Fibroblast of villous mesenchyme (primary cell): ENCODE data around the gene ADGRB2. TPM values are rescaled to one million over a fixed set of nuclear protein-coding genes. Genes with fewer than 3 reads are reported as not detected.
A peak's percentile ranks its signal among the peaks of the same experiment; 100 is the strongest.

ENCODE experiments used
- DNase-seq: peaks from one replicate; pipeline ENCODE4 v3.0.0-alpha.2; 2010; ENCODE audit warnings: low read depth
- H3K4me3 ChIP-seq: 2 replicates; pipeline ENCODE4 v1.5.1; 2011; ENCODE audit warnings: low read depth, mild to moderate bottlenecking, low read length
- total RNA-seq: library from RNA; depleted of rRNA; stranded (reverse); fragments of >200 nt; gene quantifications from 2 replicates; pipeline ENCODE4 v1.2.3, GENCODE V29; 2012
- TF ChIP-seq, protein P1 (sequence below): IDR thresholded peaks from 2 replicates; pipeline ENCODE4 v1.5.1; 2012; ENCODE audit warnings: low read depth, mild to moderate bottlenecking, low read length; ENCODE audit not compliant: insufficient read depth

ADGRB2 gene
- total RNA-seq, 1 donor = 14.2 TPM

DNA sequence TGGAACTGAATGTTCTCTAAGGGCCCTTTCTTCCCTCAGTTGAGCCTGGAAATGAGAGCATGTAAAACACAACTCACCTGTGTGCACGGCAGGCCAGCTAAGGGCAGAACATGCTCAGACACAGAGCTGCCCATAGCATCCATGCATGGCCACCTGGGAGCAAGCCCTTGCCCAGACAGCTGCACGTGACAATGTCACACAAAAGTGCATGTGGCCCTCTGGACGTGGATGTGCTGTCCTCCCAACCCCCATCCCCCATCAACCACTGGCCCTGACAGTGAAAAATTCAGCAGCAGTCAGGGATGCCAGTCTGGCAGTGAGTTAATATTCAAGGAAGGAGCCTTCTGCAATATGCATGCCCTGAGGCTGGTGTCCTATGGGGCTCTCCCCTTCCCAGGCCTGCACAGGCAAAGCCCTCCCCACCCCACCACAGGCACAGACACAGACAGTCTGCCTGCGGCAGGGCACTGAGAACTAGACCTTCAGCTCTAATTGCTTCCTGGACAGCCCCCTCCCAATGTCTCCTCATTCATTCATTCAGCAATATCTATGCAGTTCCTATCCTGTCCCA lies 45.7 kb downstream of the ADGRB2 start:
- no peak for DNase-seq
- TF ChIP-seq, protein P1, sequence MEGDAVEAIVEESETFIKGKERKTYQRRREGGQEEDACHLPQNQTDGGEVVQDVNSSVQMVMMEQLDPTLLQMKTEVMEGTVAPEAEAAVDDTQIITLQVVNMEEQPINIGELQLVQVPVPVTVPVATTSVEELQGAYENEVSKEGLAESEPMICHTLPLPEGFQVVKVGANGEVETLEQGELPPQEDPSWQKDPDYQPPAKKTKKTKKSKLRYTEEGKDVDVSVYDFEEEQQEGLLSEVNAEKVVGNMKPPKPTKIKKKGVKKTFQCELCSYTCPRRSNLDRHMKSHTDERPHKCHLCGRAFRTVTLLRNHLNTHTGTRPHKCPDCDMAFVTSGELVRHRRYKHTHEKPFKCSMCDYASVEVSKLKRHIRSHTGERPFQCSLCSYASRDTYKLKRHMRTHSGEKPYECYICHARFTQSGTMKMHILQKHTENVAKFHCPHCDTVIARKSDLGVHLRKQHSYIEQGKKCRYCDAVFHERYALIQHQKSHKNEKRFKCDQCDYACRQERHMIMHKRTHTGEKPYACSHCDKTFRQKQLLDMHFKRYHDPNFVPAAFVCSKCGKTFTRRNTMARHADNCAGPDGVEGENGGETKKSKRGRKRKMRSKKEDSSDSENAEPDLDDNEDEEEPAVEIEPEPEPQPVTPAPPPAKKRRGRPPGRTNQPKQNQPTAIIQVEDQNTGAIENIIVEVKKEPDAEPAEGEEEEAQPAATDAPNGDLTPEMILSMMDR = no peak
- no peak overlapping the region for H3K4me3 ChIP-seq

DNA sequence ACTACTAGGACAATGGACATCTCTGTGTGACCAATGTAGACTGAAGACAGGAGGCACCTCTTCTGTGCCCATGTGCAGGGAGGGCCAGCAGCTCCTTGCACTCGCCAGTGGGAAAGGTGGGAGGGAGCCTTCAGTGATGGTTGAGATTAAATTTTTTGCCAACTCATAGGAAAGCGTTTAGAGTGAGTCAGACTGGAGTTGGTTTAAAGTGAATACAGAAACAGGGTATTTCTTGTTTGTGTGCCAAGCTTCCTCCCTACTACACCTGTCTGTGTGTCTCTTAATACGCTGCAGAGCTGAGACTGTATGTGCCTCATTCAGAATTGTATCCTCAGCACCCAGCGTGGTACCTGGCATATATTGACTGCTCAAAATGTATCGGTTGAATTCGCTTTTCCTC lies 46.8 kb downstream of the ADGRB2 start:
- no peak for DNase-seq
- H3K4me3 ChIP-seq = no peak overlapping the region

DNA sequence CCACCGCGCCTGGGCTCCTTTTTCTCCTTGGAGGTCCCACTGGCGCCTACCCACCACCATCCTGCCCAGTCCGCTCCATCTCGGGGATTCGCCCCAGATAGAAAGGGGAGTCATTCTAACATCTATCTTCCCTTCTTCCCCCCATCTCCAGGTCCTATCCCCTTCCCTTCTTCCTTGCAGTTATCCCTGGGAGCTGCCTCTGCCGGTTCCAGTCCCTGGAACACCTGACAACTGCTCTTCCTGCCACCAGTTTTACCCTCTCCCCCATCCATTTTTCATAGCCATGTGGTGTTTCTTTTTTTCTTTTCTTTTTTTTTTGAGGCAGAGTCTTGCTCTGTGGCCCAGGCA lies 48.3 kb downstream of the ADGRB2 start:
- TF ChIP-seq, protein P1 = no peak
- H3K4me3 ChIP-seq = peak overlapping the region; percentile 35
- no peak for DNase-seq

More for the DNA sequence above, 46.8 kb downstream of the ADGRB2 start:
- TF ChIP-seq, protein P1 = no peak

DNA sequence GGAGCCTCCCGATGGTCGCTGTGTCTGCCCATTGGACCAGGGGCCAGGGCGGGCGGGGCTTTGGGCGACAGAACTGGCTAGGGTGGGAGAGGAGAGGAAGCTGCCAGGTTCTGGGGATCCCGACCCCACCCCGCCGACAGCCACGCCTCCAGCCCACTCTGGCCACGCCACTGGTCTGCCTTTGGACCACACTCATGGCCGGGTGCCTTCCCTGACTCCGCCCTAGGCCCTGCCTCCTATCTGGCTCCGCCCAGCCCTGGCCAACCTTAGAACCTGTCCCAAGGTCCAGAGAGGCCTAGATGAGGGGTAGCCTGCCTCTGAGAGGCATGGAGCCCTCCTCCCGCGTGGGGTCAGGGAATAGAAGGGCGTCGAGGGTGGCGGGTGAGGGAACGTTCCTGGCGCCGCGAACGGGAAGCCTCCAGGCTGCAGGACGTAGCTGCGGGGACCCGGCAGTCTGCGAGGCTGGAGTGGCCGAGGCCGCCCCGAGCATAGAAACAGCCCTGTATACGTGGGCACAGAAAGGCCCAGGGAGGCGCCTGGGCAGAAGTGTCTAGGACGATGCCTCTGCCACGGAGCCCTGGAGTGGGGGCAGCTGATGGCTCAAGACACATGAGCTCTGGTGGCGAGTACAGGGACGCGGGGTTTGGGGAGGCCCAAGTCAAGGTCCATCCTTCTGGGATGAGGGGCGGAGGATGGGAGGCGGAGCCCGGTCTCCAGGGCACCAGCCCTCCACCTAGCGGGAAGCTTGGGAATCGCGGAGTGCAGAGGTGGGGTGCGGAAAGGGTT lies 48.9 kb downstream of the ADGRB2 start:
- peak; percentile 92 for DNase-seq
- H3K4me3 ChIP-seq = peak overlapping the region; percentile 46
- TF ChIP-seq, protein P1 = peak; percentile 92

DNA sequence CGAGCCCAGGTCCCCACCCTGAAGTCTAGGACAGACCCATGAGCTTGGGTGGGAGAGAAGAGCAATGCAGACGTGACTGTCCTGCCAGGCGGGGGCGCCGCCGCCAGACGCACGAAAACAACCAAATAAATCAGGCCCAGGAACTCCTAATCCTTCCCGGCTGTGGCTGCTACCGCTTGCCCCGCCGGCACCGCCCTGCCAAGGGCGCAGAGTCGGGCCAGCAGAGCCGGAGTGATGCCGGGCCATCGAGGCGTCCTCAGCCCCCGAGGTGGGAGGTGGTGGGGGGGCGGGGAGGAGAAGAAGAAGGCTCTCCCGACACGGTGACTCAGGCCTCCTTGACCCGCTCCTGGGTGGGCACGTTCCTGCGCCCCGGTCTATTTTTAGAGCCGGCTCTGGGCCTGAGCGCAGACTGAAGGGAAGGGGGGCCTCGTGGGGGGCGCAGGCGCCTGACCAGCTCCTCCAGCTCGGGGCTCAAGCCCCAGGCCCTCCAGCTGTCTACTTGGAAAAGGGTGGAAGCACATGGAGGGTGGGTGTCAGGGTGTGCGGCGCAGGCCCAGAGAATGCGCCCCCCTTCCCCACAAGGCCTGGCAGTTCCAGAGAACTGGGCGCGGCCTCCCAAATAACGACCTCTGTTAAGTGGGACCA lies 49.6 kb downstream of the ADGRB2 start:
- TF ChIP-seq, protein P1 = peak; percentile 49
- peak; percentile 91 for DNase-seq
- H3K4me3 ChIP-seq = peak overlapping the region; percentile 46

DNA sequence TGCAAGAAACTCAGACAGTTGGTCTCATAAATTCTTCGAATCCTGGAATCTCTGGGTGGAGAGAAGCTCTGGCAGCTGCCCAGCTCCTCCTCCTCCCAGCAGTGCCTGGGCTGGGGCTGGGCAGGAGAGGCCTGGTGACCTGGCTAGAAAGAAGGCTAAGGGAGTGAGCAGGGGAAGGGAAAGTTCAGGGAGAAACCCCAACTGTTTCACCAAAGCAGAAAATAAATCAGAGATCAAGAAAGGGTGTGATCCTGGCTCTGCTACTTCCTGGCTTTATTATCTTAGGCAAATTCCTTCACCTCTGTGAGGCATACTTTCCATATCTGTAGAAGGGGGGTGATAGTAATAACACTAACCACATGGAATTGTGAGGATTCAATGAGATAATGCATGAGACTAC lies 51.5 kb downstream of the ADGRB2 start:
- peak; percentile 94 for DNase-seq
- no peak overlapping the region for H3K4me3 ChIP-seq
- TF ChIP-seq, protein P1 = no peak
